ENCODE measurements around the gene PTPRE. TPM values are rescaled to one million over a fixed set of nuclear protein-coding genes. Genes with fewer than 3 reads are reported as not detected.

PTPRE gene
- total and polyA plus RNA-seq, 2 donors, result 5.7 to 15.9 TPM

GRCh38 chr10:128051548-128051947, 144.6 kb downstream of the PTPRE start:
- Histone ChIP-seq H3K4me3 (ENCODE audit: low read depth, low read length) (no peak overlapping the region), H3K36me3 (ENCODE audit: insufficient read depth) (no peaks in the 10 kb centered on the region), H3K4me1 (ENCODE audit: insufficient read depth) (no peaks in the 10 kb centered on the region), H3K27ac (ENCODE audit: low read depth) (no peak overlapping the region)
- 73% methylated on average over 5 of the region's 5 CpGs for WGBS
- no peak for DNase-seq (ENCODE audit: extremely low spot score)

- 92% methylated on average over 7 of the region's 7 CpGs for WGBS
Observed at GRCh38 chr10:128052696-128053095, 145.8 kb downstream of the PTPRE start.

GRCh38 chr10:128053356-128053755, 146.5 kb downstream of the PTPRE start:
- DNase-seq (ENCODE audit: extremely low spot score), result no peak
- Histone ChIP-seq H3K36me3 (ENCODE audit: insufficient read depth) (no peaks in the 10 kb centered on the region), H3K4me1 (ENCODE audit: insufficient read depth) (no peaks in the 10 kb centered on the region), H3K27ac (ENCODE audit: low read depth) (no peak overlapping the region), H3K4me3 (ENCODE audit: low read depth, low read length) (no peak overlapping the region)
- WGBS, result 95% methylated on average over 7 of the region's 7 CpGs

More at GRCh38 chr10:128052696-128053095, 145.8 kb downstream of the PTPRE start:
- DNase-seq (ENCODE audit: extremely low spot score), result no peak
- no peak overlapping the region for H3K27ac ChIP-seq (ENCODE audit: low read depth)
- H3K4me3 ChIP-seq (ENCODE audit: low read depth, low read length), result no peak overlapping the region
- no peaks in the 10 kb centered on the region for H3K4me1 ChIP-seq (ENCODE audit: insufficient read depth)
- H3K36me3 ChIP-seq (ENCODE audit: insufficient read depth), result no peaks in the 10 kb centered on the region

GRCh38 chr10:128054163-128054970, 147.5 kb downstream of the PTPRE start:
- H3K36me3 ChIP-seq (ENCODE audit: insufficient read depth), result no peaks in the 10 kb centered on the region
- no peak for DNase-seq (ENCODE audit: extremely low spot score)
- no peak overlapping the region for H3K27ac ChIP-seq (ENCODE audit: low read depth)
- 90% methylated on average over 16 of the region's 16 CpGs for whole genome bisulfite sequencing
- H3K4me1 ChIP-seq (ENCODE audit: insufficient read depth), result no peaks in the 10 kb centered on the region
- no peak overlapping the region for H3K4me3 ChIP-seq (ENCODE audit: low read depth, low read length)

- H3K36me3 ChIP-seq (ENCODE audit: insufficient read depth), result no peaks in the 10 kb centered on the region
- no peak for DNase-seq (ENCODE audit: extremely low spot score)
- WGBS, result 95% methylated on average over 25 of the region's 25 CpGs
- no peak overlapping the region for H3K4me3 ChIP-seq (ENCODE audit: low read depth, low read length)
- H3K27ac ChIP-seq (ENCODE audit: low read depth), result no peak overlapping the region
- H3K4me1 ChIP-seq (ENCODE audit: insufficient read depth), result no peaks in the 10 kb centered on the region
Observed at GRCh38 chr10:128055061-128055868, 148.4 kb downstream of the PTPRE start.

- no peak overlapping the region for H3K27ac ChIP-seq (ENCODE audit: low read depth)
- H3K4me1 ChIP-seq (ENCODE audit: insufficient read depth), result no peaks in the 10 kb centered on the region
- no peak overlapping the region for H3K4me3 ChIP-seq (ENCODE audit: low read depth, low read length)
- DNase-seq (ENCODE audit: extremely low spot score), result no peak
- 91% methylated on average over 17 of the region's 17 CpGs for WGBS
- H3K36me3 ChIP-seq (ENCODE audit: insufficient read depth), result no peaks in the 10 kb centered on the region
Observed at GRCh38 chr10:128056303-128057050, 149.6 kb downstream of the PTPRE start.

GRCh38 chr10:128058106-128058749, 151.3 kb downstream of the PTPRE start:
- H3K36me3 ChIP-seq (ENCODE audit: insufficient read depth), result no peaks in the 10 kb centered on the region
- H3K4me3 ChIP-seq (ENCODE audit: low read depth, low read length), result no peak overlapping the region
- no peak for DNase-seq (ENCODE audit: extremely low spot score)
- 87% methylated on average over 9 of the region's 9 CpGs for WGBS
- H3K27ac ChIP-seq (ENCODE audit: low read depth), result no peak overlapping the region
- no peaks in the 10 kb centered on the region for H3K4me1 ChIP-seq (ENCODE audit: insufficient read depth)

GRCh38 chr10:128058750-128059134, 151.8 kb downstream of the PTPRE start:
- Histone ChIP-seq H3K36me3 (ENCODE audit: insufficient read depth) (no peaks in the 10 kb centered on the region), H3K4me1 (ENCODE audit: insufficient read depth) (no peaks in the 10 kb centered on the region), H3K4me3 (ENCODE audit: low read depth, low read length) (no peak overlapping the region), H3K27ac (ENCODE audit: low read depth) (no peak overlapping the region)
- DNase-seq (ENCODE audit: extremely low spot score), result no peak

GRCh38 chr10:128059266-128059981, 152.5 kb downstream of the PTPRE start:
- Histone ChIP-seq H3K4me1 (ENCODE audit: insufficient read depth) (no peaks in the 10 kb centered on the region), H3K36me3 (ENCODE audit: insufficient read depth) (no peaks in the 10 kb centered on the region), H3K27ac (ENCODE audit: low read depth) (no peak overlapping the region), H3K4me3 (ENCODE audit: low read depth, low read length) (no peak overlapping the region)
- no peak for DNase-seq (ENCODE audit: extremely low spot score)
- 72% methylated on average over 15 of the region's 15 CpGs for WGBS

- WGBS, result 37% methylated on average over 1 of the region's 1 CpG
- Histone ChIP-seq H3K4me3 (ENCODE audit: low read depth, low read length) (no peak overlapping the region), H3K36me3 (ENCODE audit: insufficient read depth) (no peaks in the 10 kb centered on the region), H3K4me1 (ENCODE audit: insufficient read depth) (peaks cover 2% of the 10 kb centered on the region), H3K27ac (ENCODE audit: low read depth) (no peak overlapping the region)
- DNase-seq (ENCODE audit: extremely low spot score), result no peak
Observed at GRCh38 chr10:128059982-128060293, 153.0 kb downstream of the PTPRE start.

- Histone ChIP-seq H3K4me1 (ENCODE audit: insufficient read depth) (peaks cover 2% of the 10 kb centered on the region), H3K4me3 (ENCODE audit: low read depth, low read length) (no peak overlapping the region), H3K27ac (ENCODE audit: low read depth) (no peak overlapping the region), H3K36me3 (ENCODE audit: insufficient read depth) (no peaks in the 10 kb centered on the region)
- WGBS, result 91% methylated on average over 9 of the region's 9 CpGs
- no peak for DNase-seq (ENCODE audit: extremely low spot score)
Observed at GRCh38 chr10:128060341-128061250, 153.7 kb downstream of the PTPRE start.
